ENCODE data around the gene KCNQ1. TPM values are rescaled to one million over a fixed set of nuclear protein-coding genes. Genes with fewer than 3 reads are reported as not detected.

The KCNQ1 gene
- total RNA-seq, 2 donors from 2014 or later: 38.9 to 46.1 TPM

GRCh38 chr11:2423157-2424025 lies 21.4 kb upstream of the KCNQ1 start:
- 71 to 73% methylated on average over 11 to 26 of the region's 26 CpGs for WGBS, 2 donors
- TF ChIP-seq POLR2A (IDR thresholded peaks at IDR 0.05) (no peak), CTCF (IDR thresholded peaks at IDR 0.05) (no peak)
- no peak for ATAC-seq
- no peaks in the 10 kb centered on the region for H3K9me3 ChIP-seq
- no peaks in the 10 kb centered on the region for H3K36me3 ChIP-seq (replicated peaks in 1 of 2; ENCODE audit: insufficient read depth in 1 of 2, low read depth in 2 of 2)
- no peak overlapping the region for H3K27ac ChIP-seq
- DNase-seq: no peak
- H3K4me1 ChIP-seq: peaks cover 14% of the 10 kb centered on the region
- intact Hi-C loops (cut with DNase I): loop anchor here (2.0 to 5.0 kb wide), 2 partner anchors 119 to 226 kb away; no protein-coding TSS in a partner anchor
- no peaks in the 10 kb centered on the region for H3K27me3 ChIP-seq
- no peak overlapping the region for H3K4me3 ChIP-seq

GRCh38 chr11:2424811-2425495 lies 19.9 kb upstream of the KCNQ1 start:
- ATAC-seq: no peak
- H3K36me3 ChIP-seq (replicated peaks in 1 of 2; ENCODE audit: insufficient read depth in 1 of 2, low read depth in 2 of 2): no peaks in the 10 kb centered on the region
- WGBS, 2 donors: 74 to 80% methylated on average over 15 to 28 of the region's 28 CpGs
- no peaks in the 10 kb centered on the region for H3K27me3 ChIP-seq
- no peaks in the 10 kb centered on the region for H3K9me3 ChIP-seq
- H3K4me3 ChIP-seq: no peak overlapping the region
- H3K4me1 ChIP-seq: peaks cover 11% of the 10 kb centered on the region
- DNase-seq: no peak
- no peak overlapping the region for H3K27ac ChIP-seq
- intact Hi-C loops (cut with DNase I): loop anchor here (5.0 kb wide), 2 partner anchors 228 to 467 kb away; no protein-coding TSS in a partner anchor
- TF ChIP-seq CTCF (IDR thresholded peaks at IDR 0.05) (no peak), POLR2A (IDR thresholded peaks at IDR 0.05) (no peak)

- Histone ChIP-seq H3K27ac (no peak overlapping the region), H3K27me3 (no peaks in the 10 kb centered on the region), H3K36me3 (replicated peaks in 1 of 2; ENCODE audit: insufficient read depth in 1 of 2, low read depth in 2 of 2) (no peaks in the 10 kb centered on the region), H3K4me1 (peaks cover 6% of the 10 kb centered on the region), H3K9me3 (no peaks in the 10 kb centered on the region), H3K4me3 (no peak overlapping the region)
- TF ChIP-seq CTCF (IDR thresholded peaks at IDR 0.05) (no peak), POLR2A (IDR thresholded peaks at IDR 0.05) (no peak)
- WGBS, 2 donors: 80% methylated on average over 3 to 8 of the region's 8 CpGs
- intact Hi-C loops (cut with DNase I): loop anchor here (5.0 kb wide), 1 partner anchor 467 kb away; no protein-coding TSS in a partner anchor
- ATAC-seq: no peak
- DNase-seq: no peak
Measured at GRCh38 chr11:2425506-2425905, 19.3 kb upstream of the KCNQ1 start.

GRCh38 chr11:2426221-2426620 lies 18.6 kb upstream of the KCNQ1 start:
- Histone ChIP-seq H3K27ac (no peak overlapping the region), H3K9me3 (no peaks in the 10 kb centered on the region), H3K36me3 (replicated peaks in 1 of 2; ENCODE audit: insufficient read depth in 1 of 2, low read depth in 2 of 2) (no peaks in the 10 kb centered on the region), H3K4me3 (no peak overlapping the region), H3K4me1 (no peaks in the 10 kb centered on the region), H3K27me3 (no peaks in the 10 kb centered on the region)
- intact Hi-C loops (cut with DNase I): loop anchor here (2.0 to 5.0 kb wide), 2 partner anchors 105 to 466 kb away; no protein-coding TSS in a partner anchor
- ATAC-seq (no peak), DNase-seq (no peak)
- 80% methylated on average over 13 of the region's 13 CpGs; no CpG with 5 or more reads in 1 of the 2 donors for WGBS, 2 donors
- TF ChIP-seq CTCF (IDR thresholded peaks at IDR 0.05): no peak
- TF ChIP-seq POLR2A (IDR thresholded peaks at IDR 0.05): no peak

Measured in body of pancreas (tissue), 4 donors.